ENCODE data around the gene SLC9A1.
A peak's percentile ranks its signal among the peaks of the same experiment; 100 is the strongest.

The SLC9A1 gene

DNA sequence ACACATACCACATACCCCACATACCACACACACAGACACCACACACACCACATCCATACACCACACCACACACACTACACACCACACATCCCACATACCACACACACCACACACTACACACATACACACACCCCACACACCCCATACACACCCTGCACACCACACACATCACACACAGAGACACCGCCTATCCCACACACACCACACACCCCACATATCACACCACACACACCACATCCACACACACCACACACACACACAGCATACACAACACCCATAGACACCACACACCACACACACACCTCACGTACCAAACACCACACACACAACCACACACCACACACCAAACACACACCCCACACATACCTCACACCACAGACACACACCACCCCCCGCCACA, 68.3 kb downstream of the SLC9A1 start:
- ATAC-seq (replicated peaks), result no peak
- peaks cover 4 to 7% of the 10 kb centered on the region in 2 donors for H3K4me1 Mint-ChIP-seq (ENCODE audit: low read depth in 2 of 2)
- peaks cover 6% of the 10 kb centered on the region for H3K36me3 Mint-ChIP-seq (ENCODE audit: insufficient read depth)

DNA sequence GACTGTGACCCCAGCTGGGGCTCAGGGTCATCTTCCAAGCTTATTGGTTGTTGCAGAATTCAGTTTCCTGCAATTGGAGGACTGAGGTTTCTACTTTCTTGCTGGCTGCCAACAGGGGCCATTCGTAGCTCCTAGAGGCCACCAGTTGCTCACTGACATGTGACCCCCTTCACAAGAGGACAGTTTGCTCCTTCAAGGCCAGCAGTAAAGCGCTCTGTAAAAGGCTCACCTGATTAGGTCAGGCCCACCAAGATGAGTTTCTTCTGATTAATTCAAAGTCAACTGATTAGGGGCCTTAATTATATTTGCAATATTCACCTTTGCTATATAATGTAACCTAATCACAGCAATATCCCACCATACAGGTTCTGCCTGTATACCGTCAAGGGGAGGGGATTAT, 68.9 kb downstream of the SLC9A1 start:
- Mint-ChIP-seq H3K9me3 (peaks cover 0 to 5% of the 10 kb centered on the region in 2 donors), H3K4me1 (ENCODE audit: low read depth in 2 of 2) (peaks cover 4 to 7% of the 10 kb centered on the region in 2 donors)

More for the DNA sequence above, 68.3 kb downstream of the SLC9A1 start:
- peaks cover 0 to 5% of the 10 kb centered on the region in 2 donors for H3K9me3 Mint-ChIP-seq
- peaks cover 6 to 29% of the 10 kb centered on the region in 2 donors for H3K27me3 Mint-ChIP-seq
- no peak for DNase-seq
- H3K27ac Mint-ChIP-seq, result peak overlapping the region in 1 of 2 donors; percentile 46
- peak overlapping the region in 1 of 2 donors; percentile 9 for H3K4me3 Mint-ChIP-seq

GRCh38 chr1:27084107-27084506, 70.8 kb downstream of the SLC9A1 start:
- Mint-ChIP-seq H3K4me3 (no peak overlapping the region), H3K4me1 (ENCODE audit: low read depth in 2 of 2) (peaks cover 4 to 7% of the 10 kb centered on the region in 2 donors), H3K9me3 (peaks cover 0 to 5% of the 10 kb centered on the region in 2 donors), H3K36me3 (ENCODE audit: insufficient read depth) (peaks cover 6% of the 10 kb centered on the region), H3K27me3 (peaks cover 0 to 19% of the 10 kb centered on the region in 2 donors), H3K27ac (no peak overlapping the region)
- no peak for DNase-seq
- no peak for ATAC-seq (replicated peaks)

More for the DNA sequence above, 68.9 kb downstream of the SLC9A1 start:
- DNase-seq (no peak), ATAC-seq (replicated peaks) (no peak)
- H3K27me3 Mint-ChIP-seq, result peaks cover 2 to 23% of the 10 kb centered on the region in 2 donors
- H3K27ac Mint-ChIP-seq, result no peak overlapping the region
- peaks cover 6% of the 10 kb centered on the region for H3K36me3 Mint-ChIP-seq (ENCODE audit: insufficient read depth)
- H3K4me3 Mint-ChIP-seq, result no peak overlapping the region

DNA sequence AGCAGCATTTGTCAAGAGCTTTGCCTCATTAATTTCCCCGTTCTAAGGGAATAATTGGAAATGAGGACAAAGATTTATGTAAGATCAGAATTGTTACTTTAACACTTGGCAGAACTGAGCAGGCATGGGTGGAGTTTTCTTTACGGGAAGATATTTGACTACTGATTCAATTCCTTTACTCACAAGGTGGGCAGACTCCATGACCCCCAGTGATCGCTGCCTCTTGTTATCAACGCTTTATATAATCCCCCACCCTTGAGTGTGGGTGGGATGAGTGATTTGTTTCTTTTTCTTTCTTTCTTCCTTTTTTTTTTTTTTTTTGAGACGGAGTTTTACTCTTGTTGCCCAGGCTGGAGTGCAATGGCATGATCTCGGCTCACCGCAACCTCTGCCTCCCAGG, 77.0 kb downstream of the SLC9A1 start:
- no peaks in the 10 kb centered on the region for H3K36me3 Mint-ChIP-seq (ENCODE audit: insufficient read depth)
- ATAC-seq (replicated peaks) (no peak), DNase-seq (no peak)
- no peak overlapping the region for H3K4me3 Mint-ChIP-seq
- no peaks in the 10 kb centered on the region for H3K4me1 Mint-ChIP-seq (ENCODE audit: low read depth in 2 of 2)
- H3K27ac Mint-ChIP-seq, result no peak overlapping the region
- no peaks in the 10 kb centered on the region for H3K27me3 Mint-ChIP-seq
- H3K9me3 Mint-ChIP-seq, result no peaks in the 10 kb centered on the region

- Mint-ChIP-seq H3K4me3 (no peak overlapping the region), H3K9me3 (no peaks in the 10 kb centered on the region), H3K36me3 (ENCODE audit: insufficient read depth) (no peaks in the 10 kb centered on the region), H3K27ac (no peak overlapping the region), H3K4me1 (ENCODE audit: low read depth in 2 of 2) (no peaks in the 10 kb centered on the region), H3K27me3 (peaks cover 5 to 9% of the 10 kb centered on the region in 2 donors)
- DNase-seq (no peak), ATAC-seq (replicated peaks) (no peak)
These were observed 78.1 kb downstream of the SLC9A1 start for GRCh38 chr1:27076803-27077202.

GRCh38 chr1:27074175-27074780, 80.6 kb downstream of the SLC9A1 start:
- Mint-ChIP-seq H3K36me3 (ENCODE audit: insufficient read depth) (no peaks in the 10 kb centered on the region), H3K9me3 (no peaks in the 10 kb centered on the region), H3K27ac (no peak overlapping the region), H3K27me3 (peaks cover 5 to 25% of the 10 kb centered on the region in 2 donors), H3K4me3 (no peak overlapping the region), H3K4me1 (ENCODE audit: low read depth in 2 of 2) (no peaks in the 10 kb centered on the region)
- ATAC-seq (replicated peaks), result no peak
- DNase-seq, result no peak

DNA sequence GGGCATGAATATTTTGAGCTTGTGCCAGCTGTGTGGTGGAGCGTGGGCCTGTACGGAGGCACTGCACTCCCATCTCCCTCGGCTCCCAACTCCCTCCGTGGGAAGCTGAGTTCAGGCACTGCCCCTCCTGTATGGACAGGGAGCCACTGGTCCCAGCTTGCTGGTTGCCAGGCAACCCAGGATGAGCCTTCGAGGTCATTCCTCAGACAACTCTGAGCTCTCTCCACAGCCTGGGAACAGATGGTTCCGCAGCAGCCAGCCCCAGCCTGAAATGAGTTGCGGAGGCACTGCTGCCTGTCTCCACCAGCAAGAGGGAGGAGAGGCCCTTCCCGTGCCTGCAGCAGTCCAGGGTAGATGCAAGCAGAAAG, 83.9 kb downstream of the SLC9A1 start:
- Mint-ChIP-seq H3K4me3 (no peak overlapping the region), H3K27me3 (peaks cover 5 to 32% of the 10 kb centered on the region in 2 donors), H3K36me3 (ENCODE audit: insufficient read depth) (no peaks in the 10 kb centered on the region), H3K4me1 (ENCODE audit: low read depth in 2 of 2) (no peaks in the 10 kb centered on the region), H3K27ac (no peak overlapping the region), H3K9me3 (no peaks in the 10 kb centered on the region)
- no peak for ATAC-seq (replicated peaks)
- no peak for DNase-seq

GRCh38 chr1:27070390-27071048, 84.4 kb downstream of the SLC9A1 start:
- Mint-ChIP-seq H3K27me3 (peaks cover 5 to 32% of the 10 kb centered on the region in 2 donors), H3K36me3 (ENCODE audit: insufficient read depth) (no peaks in the 10 kb centered on the region), H3K4me1 (ENCODE audit: low read depth in 2 of 2) (no peaks in the 10 kb centered on the region), H3K4me3 (no peak overlapping the region), H3K9me3 (no peaks in the 10 kb centered on the region), H3K27ac (no peak overlapping the region)
- DNase-seq (no peak), ATAC-seq (replicated peaks) (no peak)

DNA sequence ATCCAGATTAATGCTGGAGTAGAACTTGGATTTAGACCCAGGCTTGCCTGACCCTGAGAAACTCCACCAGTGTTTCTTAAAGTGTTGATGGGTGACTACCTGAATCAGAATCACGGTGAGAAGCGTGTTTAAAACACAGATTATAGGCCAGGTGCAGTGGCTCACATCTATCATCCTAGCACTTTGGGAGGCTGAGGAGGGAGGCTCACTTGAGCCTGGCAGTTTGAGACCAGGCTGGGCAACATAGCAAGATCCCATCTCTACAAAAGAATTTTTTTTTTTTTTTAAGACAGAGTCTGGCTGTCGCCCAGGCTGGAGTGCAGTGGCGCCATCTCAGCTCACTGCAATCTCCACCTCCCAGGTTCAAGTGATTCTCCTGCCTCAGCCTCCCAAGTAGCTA, 86.0 kb downstream of the SLC9A1 start:
- ATAC-seq (replicated peaks), result no peak
- Mint-ChIP-seq H3K4me1 (ENCODE audit: low read depth in 2 of 2) (no peaks in the 10 kb centered on the region), H3K36me3 (ENCODE audit: insufficient read depth) (no peaks in the 10 kb centered on the region), H3K27ac (no peak overlapping the region), H3K27me3 (peaks cover 5 to 32% of the 10 kb centered on the region in 2 donors), H3K9me3 (no peaks in the 10 kb centered on the region), H3K4me3 (no peak overlapping the region)
- DNase-seq, result no peak

DNA sequence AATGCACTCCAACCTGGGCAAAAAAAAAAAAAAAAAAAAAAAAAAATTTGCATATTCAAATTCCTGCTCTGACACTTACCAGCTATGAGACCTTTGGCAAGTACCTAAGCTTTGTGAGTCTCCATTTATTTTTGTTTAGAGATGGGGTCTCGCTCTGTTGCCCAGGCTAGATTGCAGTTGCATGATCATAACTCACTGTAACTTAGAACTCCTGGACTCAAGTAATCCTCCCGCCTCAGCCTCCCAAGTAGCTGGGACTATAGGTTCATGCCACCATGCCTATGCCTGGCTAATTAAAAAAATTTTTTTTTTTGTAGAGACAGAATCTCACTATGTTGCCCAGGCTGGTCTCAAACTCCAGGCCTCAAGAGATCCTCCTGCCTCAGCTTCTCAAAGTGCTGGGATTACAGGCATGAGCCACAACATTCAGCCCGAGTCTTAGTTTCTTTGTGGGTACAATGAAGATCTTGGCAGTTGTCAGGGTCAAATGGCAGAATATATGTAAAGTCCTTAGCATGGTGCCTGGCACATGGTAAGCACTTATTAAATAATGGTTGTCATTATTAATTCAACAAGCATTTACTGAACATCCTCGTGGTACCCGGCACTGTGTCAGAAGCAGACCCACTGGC, 88.8 kb downstream of the SLC9A1 start:
- Mint-ChIP-seq H3K27ac (no peak overlapping the region), H3K4me3 (no peak overlapping the region), H3K27me3 (peaks cover 0 to 17% of the 10 kb centered on the region in 2 donors), H3K36me3 (ENCODE audit: insufficient read depth) (no peaks in the 10 kb centered on the region), H3K4me1 (ENCODE audit: low read depth in 2 of 2) (no peaks in the 10 kb centered on the region), H3K9me3 (no peaks in the 10 kb centered on the region)
- no peak for DNase-seq
- no peak for ATAC-seq (replicated peaks)

GRCh38 chr1:27060891-27061290, 94.0 kb downstream of the SLC9A1 start:
- Mint-ChIP-seq H3K4me1 (ENCODE audit: low read depth in 2 of 2) (no peaks in the 10 kb centered on the region), H3K9me3 (no peaks in the 10 kb centered on the region), H3K27ac (peak overlapping the region in 1 of 2 donors; percentile 26), H3K4me3 (no peak overlapping the region), H3K36me3 (ENCODE audit: insufficient read depth) (peaks cover 6% of the 10 kb centered on the region), H3K27me3 (peaks cover 0 to 7% of the 10 kb centered on the region in 2 donors)
- DNase-seq (no peak), ATAC-seq (replicated peaks) (no peak)

GRCh38 chr1:27058966-27059669, 95.8 kb downstream of the SLC9A1 start:
- Mint-ChIP-seq H3K9me3 (no peaks in the 10 kb centered on the region), H3K27ac (no peak overlapping the region)
- ATAC-seq (replicated peaks), result no peak

DNA sequence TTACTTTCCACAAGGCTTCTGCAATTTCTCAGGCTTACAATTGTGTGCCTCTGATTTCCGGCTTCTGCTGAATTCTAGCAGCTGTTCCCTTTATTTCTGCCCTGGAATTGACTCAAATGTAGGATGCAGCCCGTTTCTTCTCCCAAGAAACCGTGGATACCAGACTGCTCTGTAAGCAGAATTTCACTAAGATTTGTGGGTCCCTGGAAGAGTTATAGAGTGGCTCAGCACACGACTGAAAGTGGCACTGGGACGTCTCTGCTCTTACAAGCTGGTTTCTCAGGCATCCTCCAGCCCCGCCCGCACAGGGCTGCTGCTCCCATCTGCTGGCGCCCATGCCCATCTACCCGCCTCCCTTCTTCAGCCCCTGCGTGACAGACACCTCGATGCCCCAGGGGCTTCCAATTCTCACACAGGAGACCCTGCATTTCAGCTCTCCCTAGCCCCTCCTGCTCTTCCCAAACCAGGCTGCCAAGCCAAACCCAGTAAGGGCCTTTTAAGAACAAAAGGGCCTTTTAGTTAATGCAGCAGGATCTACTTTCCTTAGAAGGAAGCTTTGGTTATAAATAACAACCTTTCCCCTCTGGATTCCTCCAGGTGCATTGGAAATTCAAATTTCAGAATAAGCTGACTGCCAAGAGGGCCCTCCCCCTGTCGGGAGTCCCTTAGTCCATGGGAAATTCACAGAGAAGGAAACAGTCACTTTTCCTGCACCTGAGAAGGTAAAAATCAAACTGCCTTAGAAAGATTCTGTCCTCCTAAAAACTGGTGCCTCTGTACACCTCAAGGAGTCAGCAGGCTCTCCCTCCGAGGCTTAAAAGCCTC, 96.9 kb downstream of the SLC9A1 start:
- Mint-ChIP-seq H3K36me3 (ENCODE audit: insufficient read depth) (peaks cover 6% of the 10 kb centered on the region), H3K27ac (no peak overlapping the region), H3K4me1 (ENCODE audit: low read depth in 2 of 2) (no peaks in the 10 kb centered on the region), H3K4me3 (no peak overlapping the region), H3K9me3 (no peaks in the 10 kb centered on the region), H3K27me3 (peaks cover 0 to 7% of the 10 kb centered on the region in 2 donors)
- ATAC-seq (replicated peaks), result no peak
- DNase-seq, result no peak

More at GRCh38 chr1:27058966-27059669, 95.8 kb downstream of the SLC9A1 start:
- Mint-ChIP-seq H3K27me3 (peaks cover 0 to 7% of the 10 kb centered on the region in 2 donors), H3K4me3 (no peak overlapping the region), H3K4me1 (ENCODE audit: low read depth in 2 of 2) (no peaks in the 10 kb centered on the region), H3K36me3 (ENCODE audit: insufficient read depth) (peaks cover 6% of the 10 kb centered on the region)
- DNase-seq, result no peak
